Epithelial cell of esophagus (primary cell): ENCODE results near the gene PPP1R26.
"Not testable (repeated sequence)": the region's sequence is repeated elsewhere in the genome, so short reads cannot be mapped to it uniquely, and the experiment has no call there.

Experiments used
- DNase-seq: peaks from one replicate; pipeline ENCODE4 v3.0.0; 2010; ENCODE audit warnings: low read depth
- H3K4me3 ChIP-seq: 2 replicates; pipeline ENCODE4 v1.5.1; 2011; ENCODE audit warnings: mild to moderate bottlenecking, low read length, control low read depth
- TF ChIP-seq, protein P1 (sequence below): IDR thresholded peaks from 2 replicates; pipeline ENCODE4 v1.5.1; 2011; ENCODE audit warnings: low read depth, mild to moderate bottlenecking, low read length, control low read depth, inconsistent platforms; ENCODE audit not compliant: insufficient read depth; ENCODE audit errors: missing control alignments

Gene PPP1R26, protein sequence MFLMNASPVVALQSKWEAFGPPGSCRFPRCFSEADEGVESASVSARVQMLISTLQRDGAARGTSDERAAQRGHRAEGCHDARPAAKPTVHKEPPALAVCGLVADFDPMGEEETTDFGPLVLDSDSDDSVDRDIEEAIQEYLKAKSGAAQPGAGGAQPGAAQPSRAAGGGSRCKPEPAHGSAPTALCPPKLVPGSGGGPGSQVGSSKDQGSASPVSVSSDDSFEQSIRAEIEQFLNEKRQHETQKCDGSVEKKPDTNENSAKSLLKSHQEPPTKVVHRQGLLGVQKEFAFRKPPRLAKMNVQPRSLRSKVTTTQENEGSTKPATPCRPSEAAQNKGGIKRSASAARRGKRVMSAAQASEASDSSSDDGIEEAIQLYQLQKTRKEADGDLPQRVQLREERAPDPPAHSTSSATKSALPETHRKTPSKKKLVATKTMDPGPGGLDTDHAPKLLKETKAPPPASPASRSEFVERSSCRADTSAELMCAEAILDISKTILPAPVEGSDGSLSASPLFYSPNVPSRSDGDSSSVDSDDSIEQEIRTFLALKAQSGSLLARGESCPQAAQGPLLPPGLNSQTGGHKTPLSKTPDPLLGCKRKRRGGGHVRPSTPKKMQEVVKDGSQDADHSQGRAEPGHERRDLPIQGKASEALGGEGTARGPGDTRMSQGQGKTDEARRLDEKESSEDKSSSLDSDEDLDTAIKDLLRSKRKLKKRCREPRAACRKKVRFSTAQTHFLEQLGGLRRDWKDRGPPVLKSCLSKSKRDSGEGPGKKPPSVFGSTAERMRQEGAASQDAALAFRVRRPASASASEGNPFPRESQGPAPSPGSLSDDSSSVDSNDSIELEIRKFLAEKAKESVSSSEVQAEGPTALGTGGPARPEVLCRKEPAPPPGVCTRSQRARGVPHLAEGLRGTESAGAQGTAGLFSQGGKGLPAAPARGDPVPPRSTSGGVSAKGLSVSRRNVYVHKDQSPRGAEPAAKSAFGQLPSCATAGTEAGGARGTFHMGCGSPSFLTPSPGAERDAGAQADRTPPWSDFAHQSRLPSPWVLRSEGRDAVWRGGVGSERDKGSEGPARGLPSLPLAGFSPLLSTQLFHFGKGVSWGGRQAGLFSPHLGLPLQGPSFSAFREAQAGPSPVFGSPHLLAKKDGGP (N-terminal part only)

DNA sequence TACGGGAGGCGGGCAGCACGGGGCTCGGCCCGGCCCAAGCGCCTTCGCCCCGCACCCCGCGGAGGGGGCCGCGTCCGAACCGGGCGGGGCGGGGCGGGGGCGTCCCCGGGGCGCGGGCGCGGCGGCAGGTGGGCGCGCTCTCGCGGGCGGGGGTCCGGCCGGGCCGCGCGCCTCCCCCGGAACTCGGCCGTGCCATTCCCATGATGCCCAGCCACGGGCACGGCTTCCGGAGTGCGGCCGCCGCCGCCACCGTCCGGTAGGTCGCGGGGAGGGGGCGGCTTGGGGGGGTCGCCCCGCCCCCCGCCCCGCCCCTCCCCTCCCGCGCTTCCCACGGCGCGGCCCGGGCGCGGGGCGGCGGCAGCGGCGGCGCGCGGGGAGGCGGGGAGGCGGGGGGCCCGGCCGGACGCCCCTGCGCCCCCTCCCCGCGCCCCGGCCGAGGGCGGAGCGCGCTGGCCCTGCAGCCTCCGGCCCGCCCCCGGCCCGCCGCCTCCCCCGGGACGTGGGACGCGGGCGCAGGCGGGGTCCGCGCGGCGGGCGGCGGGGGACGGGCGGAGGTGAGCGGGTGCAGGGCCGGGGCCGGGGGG, at the start of gene PPP1R26:
TSS of gene PPP1R26 (plus strand) at position 314 of the 584 bp plus-strand sequence. CDS start 4,729 bp downstream, outside the sequence.
- TF ChIP-seq, protein P1, sequence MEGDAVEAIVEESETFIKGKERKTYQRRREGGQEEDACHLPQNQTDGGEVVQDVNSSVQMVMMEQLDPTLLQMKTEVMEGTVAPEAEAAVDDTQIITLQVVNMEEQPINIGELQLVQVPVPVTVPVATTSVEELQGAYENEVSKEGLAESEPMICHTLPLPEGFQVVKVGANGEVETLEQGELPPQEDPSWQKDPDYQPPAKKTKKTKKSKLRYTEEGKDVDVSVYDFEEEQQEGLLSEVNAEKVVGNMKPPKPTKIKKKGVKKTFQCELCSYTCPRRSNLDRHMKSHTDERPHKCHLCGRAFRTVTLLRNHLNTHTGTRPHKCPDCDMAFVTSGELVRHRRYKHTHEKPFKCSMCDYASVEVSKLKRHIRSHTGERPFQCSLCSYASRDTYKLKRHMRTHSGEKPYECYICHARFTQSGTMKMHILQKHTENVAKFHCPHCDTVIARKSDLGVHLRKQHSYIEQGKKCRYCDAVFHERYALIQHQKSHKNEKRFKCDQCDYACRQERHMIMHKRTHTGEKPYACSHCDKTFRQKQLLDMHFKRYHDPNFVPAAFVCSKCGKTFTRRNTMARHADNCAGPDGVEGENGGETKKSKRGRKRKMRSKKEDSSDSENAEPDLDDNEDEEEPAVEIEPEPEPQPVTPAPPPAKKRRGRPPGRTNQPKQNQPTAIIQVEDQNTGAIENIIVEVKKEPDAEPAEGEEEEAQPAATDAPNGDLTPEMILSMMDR: no peak
- DNase-seq: no peak
- peak within 1 kb of the TSS; percentile 69 for H3K4me3 ChIP-seq

DNA sequence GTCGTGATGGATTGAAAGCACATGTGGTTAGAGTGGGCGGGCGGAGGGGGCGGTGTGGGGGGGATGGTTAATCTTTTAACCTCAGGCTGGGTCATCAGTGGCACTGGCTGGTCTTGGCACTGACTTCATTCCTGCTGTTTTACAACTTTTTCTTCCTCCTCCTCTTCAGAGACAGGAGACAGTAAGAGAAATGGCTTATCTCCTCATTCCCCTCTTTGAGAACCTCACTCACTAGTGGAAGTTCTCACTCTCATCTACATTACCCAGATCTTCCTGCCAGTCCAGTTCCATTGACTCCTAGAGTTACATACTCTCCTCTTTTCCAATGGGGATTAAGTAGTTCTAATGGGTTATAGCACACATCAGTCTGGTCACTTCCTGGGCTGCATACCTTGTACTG, 42.3 kb upstream of the PPP1R26 start:
- no peak overlapping the region for H3K4me3 ChIP-seq
- no peak for DNase-seq
- TF ChIP-seq, protein P1: no peak

DNA sequence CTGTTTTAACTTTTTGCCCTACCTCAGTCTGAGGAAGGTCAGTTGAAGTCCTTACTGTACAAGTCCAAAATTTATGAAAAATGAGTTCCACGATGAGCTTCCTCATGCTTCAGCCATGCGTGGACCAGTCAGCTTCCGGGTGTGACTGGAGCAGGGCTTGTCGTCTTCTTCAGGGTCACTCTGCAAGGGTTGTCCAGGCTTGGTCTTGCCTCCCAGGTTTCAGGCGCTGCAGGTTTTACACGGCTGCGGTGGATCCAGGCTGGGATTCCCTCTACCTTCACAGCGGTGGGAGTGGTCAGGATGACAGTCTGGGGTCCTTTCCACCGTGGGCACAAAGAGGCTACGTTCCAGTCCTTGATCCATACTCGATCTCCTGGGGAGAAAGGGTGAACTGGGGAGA, 41.9 kb upstream of the PPP1R26 start:
- not testable (repeated sequence) for H3K4me3 ChIP-seq, DNase-seq

DNA sequence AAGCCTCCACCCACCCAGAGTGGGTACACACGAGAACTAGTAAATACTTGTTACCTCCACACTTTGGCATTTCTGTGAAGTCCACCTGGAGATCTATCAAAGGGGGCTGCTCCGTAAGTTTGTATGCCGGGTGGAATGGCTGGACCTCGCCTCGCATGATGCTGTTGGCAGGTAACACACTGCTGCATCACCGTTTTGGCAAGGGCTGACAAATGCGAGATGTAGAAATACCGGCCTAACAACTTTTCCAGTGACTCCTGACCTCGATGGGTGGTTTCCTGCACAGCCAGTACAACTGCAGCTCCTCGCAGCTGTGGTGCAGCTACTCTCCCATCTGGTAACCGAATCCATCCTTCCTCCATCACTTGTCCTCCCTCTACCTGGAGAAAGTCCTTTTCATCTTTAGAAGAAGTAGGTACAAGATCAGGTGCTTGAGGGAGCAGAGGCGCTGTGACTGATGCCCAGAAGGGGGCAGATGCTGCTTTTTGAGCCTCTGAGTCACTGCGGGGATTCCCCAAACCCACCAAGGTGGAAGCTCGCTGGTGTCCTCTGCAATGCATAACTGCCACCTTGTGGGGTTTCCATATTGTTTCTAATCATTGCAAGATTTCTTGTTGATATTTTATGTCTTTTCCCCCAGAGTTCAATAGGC, 40.9 kb upstream of the PPP1R26 start:
- H3K4me3 ChIP-seq: not testable (repeated sequence)
- DNase-seq: peak; percentile 58

DNA sequence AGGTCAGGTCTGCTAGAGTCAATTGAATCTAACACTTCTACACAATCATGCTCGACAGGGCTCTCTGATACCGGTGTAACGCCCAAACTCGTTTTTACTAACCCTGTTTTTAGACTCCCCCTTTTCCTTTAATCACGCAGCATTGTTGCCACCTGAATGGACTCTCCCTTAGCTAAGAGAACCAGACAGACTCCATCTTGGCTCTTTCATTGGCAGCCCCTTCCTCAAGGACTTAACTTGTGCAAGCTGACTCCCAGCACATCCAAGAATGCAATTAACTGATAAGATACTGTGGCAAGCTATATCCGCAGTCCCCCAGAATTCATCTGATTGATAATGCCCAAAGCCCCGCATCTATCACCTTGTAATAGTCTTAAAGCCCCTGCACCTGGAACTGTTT, 40.1 kb upstream of the PPP1R26 start:
- H3K4me3 ChIP-seq, DNase-seq: not testable (repeated sequence)

DNA sequence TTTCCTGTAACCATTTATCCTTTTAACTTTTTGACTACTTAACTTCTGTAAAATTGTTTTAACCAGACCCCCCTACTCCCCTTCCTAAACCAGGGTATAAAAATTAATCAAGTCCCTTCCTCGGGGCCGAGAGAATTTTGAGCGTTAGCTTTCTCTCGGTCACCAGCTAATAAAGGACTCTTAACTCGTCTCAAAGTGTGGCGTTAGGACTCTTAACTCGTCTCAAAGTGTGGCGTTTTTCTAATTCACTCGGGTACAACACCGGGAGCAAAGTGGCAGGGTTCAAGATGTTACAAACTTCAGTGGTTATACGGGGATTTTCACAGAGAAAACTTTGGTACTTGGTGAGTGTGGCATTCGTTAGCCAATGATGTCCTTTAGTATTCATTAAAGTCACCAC, 39.7 kb upstream of the PPP1R26 start:
- TF ChIP-seq, protein P1: no peak
- no peak for DNase-seq
- H3K4me3 ChIP-seq: no peak overlapping the region

DNA sequence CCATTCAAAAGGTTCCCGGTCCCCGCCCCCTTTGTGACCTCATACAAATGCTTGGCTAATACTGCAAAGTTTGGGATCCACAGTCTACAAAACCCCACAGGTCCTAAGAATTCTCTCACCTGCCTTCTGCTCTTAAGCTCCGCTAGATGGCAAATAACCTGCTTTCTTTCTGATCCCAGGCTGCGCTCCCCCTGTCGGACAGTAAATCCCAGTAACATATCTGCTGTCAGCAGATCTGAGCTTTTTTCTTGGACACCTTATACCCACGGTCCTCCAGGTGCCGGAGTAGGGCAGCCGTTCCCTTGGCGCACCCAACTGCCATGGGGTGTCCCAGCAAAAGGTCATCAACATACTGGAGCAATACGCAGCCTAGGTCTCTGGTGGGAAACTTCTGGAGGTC, 39.0 kb upstream of the PPP1R26 start:
- TF ChIP-seq, protein P1: peak; percentile 21
- H3K4me3 ChIP-seq: no peak overlapping the region
- DNase-seq: peak; percentile 16

DNA sequence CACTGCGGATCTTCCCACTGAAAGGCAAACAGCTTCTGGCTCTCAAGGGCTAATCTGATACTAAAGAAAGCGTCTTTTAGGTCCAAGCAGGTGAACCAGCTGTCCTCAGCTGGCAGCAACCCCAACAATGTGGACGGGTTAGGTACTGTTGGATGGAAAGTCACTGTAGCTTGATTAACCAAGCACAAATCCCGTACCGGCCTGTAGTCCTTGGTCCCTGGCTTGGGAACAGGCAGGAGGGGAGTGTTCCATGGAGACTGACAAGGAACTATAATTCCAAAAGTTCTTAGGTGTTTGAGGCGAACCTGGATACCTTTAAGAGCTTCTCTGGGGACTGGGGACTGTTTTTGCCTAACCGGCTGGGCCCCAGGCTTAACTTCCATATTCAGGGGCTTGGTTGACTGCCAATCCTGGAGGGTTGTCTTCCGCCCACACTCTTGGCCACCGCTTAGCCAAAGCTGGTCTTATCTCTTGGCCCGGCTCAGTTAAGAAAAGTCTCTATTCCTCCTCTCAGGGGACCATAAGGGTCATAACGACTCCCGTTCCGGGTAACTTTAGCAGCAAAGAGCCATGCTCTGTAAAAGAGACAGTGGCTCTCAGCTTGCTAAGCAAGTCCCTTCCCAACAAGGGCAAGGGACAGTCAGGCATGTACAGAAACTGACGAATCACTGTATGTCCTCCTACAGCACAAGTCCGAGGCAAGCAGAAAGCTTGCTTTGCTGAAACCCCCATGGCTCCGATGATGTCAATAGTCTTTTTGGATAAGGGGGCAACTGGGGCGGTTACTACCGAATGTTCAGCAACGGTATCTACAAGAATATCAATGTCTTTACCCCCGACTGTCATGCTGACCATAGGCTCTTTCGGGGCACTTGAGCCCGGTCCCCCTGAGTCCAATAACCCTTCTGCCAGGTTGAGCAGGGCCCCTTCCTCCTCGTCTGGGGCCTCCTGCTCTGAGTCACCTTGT, 38.2 kb upstream of the PPP1R26 start:
- not testable (repeated sequence) for DNase-seq, H3K4me3 ChIP-seq
